HepG2 (cell line): ENCODE results near the gene IZUMO4. TPM values are rescaled to one million over a fixed set of nuclear protein-coding genes. Genes with fewer than 3 reads are reported as not detected.

Experiments used
- AGO1 ChIP-seq: fragments of 200-400 bp; formaldehyde crosslinking; IDR thresholded peaks from 2 replicates; pipeline ENCODE4 v1.6.1; 2017; ENCODE audit warnings: mild to moderate bottlenecking, low read depth, low read length, moderate library complexity; ENCODE audit not compliant: poor library complexity, severe bottlenecking
- DPF2 ChIP-seq: sonication (generic); formaldehyde crosslinking; IDR thresholded peaks from 2 replicates; pipeline ENCODE4 v1.4.0; 2020; ENCODE audit warnings: mild to moderate bottlenecking, low read depth, missing genetic modification reagents, borderline replicate concordance
- FOXK2 ChIP-seq: fragments of 450-650 bp; IDR thresholded peaks from 2 replicates; pipeline ENCODE4 v1.6.1; 2016
- KLF12 ChIP-seq: sonication (generic); formaldehyde crosslinking; IDR thresholded peaks from 2 replicates; pipeline ENCODE4 v1.4.0; 2020; ENCODE audit warnings: missing genetic modification reagents, borderline replicate concordance
- NCOA2 ChIP-seq: sonication (generic); formaldehyde crosslinking; IDR thresholded peaks from 2 replicates; pipeline ENCODE4 v1.8.0; 2022; ENCODE audit warnings: inconsistent platforms
- NFATC3 ChIP-seq: sonication (generic); formaldehyde crosslinking; IDR thresholded peaks from 2 replicates; pipeline ENCODE4 v1.5.1; 2020; ENCODE audit warnings: mild to moderate bottlenecking, missing genetic modification reagents
- NFKB2 ChIP-seq: sonication (generic); formaldehyde crosslinking; IDR thresholded peaks from 2 replicates; pipeline ENCODE4 v1.4.0; 2020; ENCODE audit warnings: missing genetic modification reagents, borderline replicate concordance
- PHF20 ChIP-seq: sonication (generic); formaldehyde crosslinking; IDR thresholded peaks from 2 replicates; pipeline ENCODE4 v1.5.0; 2020; ENCODE audit warnings: mild to moderate bottlenecking, missing genetic modification reagents
- RBAK ChIP-seq: sonication (generic); formaldehyde crosslinking; IDR thresholded peaks from 2 replicates; pipeline ENCODE4 v1.5.1; 2020; ENCODE audit warnings: mild to moderate bottlenecking, missing genetic modification reagents
- REL ChIP-seq: sonication (generic); formaldehyde crosslinking; conservative IDR thresholded peaks from 2 replicates; pipeline ENCODE4 v1.8.0; 2022; ENCODE audit warnings: mild to moderate bottlenecking, missing genetic modification reagents, moderate library complexity
- RNF2 ChIP-seq: fragments of 450-650 bp; conservative IDR thresholded peaks from 2 replicates; pipeline ENCODE4 v1.6.1; 2016; ENCODE audit warnings: low read depth
- SMC3 ChIP-seq: IDR thresholded peaks from 2 replicates; pipeline ENCODE4 v1.6.1; 2011; ENCODE audit warnings: low read length, improper control_type of control experiment
- THAP11 ChIP-seq: IDR thresholded peaks from 2 replicates; pipeline ENCODE4 v1.6.1; 2016; ENCODE audit warnings: missing biosample characterization, missing genetic modification reagents
- ZC3H13 ChIP-seq: sonication (generic); formaldehyde crosslinking; IDR thresholded peaks from 2 replicates; pipeline ENCODE4 v1.8.1; 2023; ENCODE audit warnings: mild to moderate bottlenecking, missing genetic modification reagents, moderate library complexity
- ZNF17 ChIP-seq: sonication (generic); formaldehyde crosslinking; IDR thresholded peaks from 2 replicates; pipeline ENCODE4 v1.5.0; 2020; ENCODE audit warnings: mild to moderate bottlenecking, missing genetic modification reagents
- ZNF30 ChIP-seq: sonication (generic); formaldehyde crosslinking; IDR thresholded peaks from 2 replicates; pipeline ENCODE4 v1.5.0; 2020; ENCODE audit warnings: mild to moderate bottlenecking, missing genetic modification reagents
- ZNF350 ChIP-seq: sonication (generic); formaldehyde crosslinking; IDR thresholded peaks from 2 replicates; pipeline ENCODE4 v1.4.0; 2020; ENCODE audit warnings: mild to moderate bottlenecking, low read depth, missing genetic modification reagents, borderline replicate concordance
- ZNF549 ChIP-seq: sonication (generic); formaldehyde crosslinking; IDR thresholded peaks from 2 replicates; pipeline ENCODE4 v1.5.0; 2020; ENCODE audit warnings: missing genetic modification reagents
- ZNF550 ChIP-seq: sonication (generic); formaldehyde crosslinking; IDR thresholded peaks from 2 replicates; pipeline ENCODE4 v1.4.0; 2020; ENCODE audit warnings: mild to moderate bottlenecking, missing genetic modification reagents, borderline replicate concordance
- ZNF724P ChIP-seq: sonication (generic); formaldehyde crosslinking; IDR thresholded peaks from 2 replicates; pipeline ENCODE4 v1.8.0; 2022; ENCODE audit warnings: missing genetic modification reagents, borderline replicate concordance
- ZNF749 ChIP-seq: sonication (generic); formaldehyde crosslinking; IDR thresholded peaks from 2 replicates; pipeline ENCODE4 v1.8.0; 2022; ENCODE audit warnings: mild to moderate bottlenecking, missing genetic modification reagents, moderate library complexity, borderline replicate concordance
- ZNF83 ChIP-seq: sonication (generic); formaldehyde crosslinking; IDR thresholded peaks from 2 replicates; pipeline ENCODE4 v1.4.0; 2020; ENCODE audit warnings: missing genetic modification reagents, mild to moderate bottlenecking, borderline replicate concordance
- polyA plus RNA-seq, 8 experiments: library from polyadenylated mRNA; depleted of rRNA in 3 of 8; stranded (reverse) in 7 of 8; unstranded in 1 of 8; fragments of >200 nt; fragmentation: Illumina TruSeq in 4 of 8; extraction: Trizol in 4 of 8; gene quantifications; 2 replicates each; pipeline versions ENCODE4 v1.2.1 to v1.2.3, GENCODE V29; 2011 to 2016; ENCODE audit warnings: low read depth in 4 of 8, missing spikeins in 1 of 8, mixed read lengths in 1 of 8; ENCODE audit not compliant: insufficient read depth in 1 of 8
- total RNA-seq, 5 experiments: library from RNA; depleted of rRNA; stranded (reverse); fragments of >200 nt; fragmentation: Illumina TruSeq; extraction: Trizol; gene quantifications; 2 replicates each; pipeline ENCODE4 v1.2.3, GENCODE V29; 2016; ENCODE audit warnings: low read depth in 1 of 5
- TF ChIP-seq, protein P1 (sequence below), 2 experiments: fragments of 450-650 bp in 1 of 2; sonication (generic) in 1 of 2; formaldehyde crosslinking; IDR thresholded peaks; 2 replicates each; pipeline versions ENCODE4 v1.5.0 to v1.8.0; 2020 to 2022; ENCODE audit warnings: mild to moderate bottlenecking in 1 of 2, missing genetic modification reagents in 1 of 2
- TF ChIP-seq, protein P2 (sequence below): sonication (generic); formaldehyde crosslinking; IDR thresholded peaks from 2 replicates; pipeline ENCODE4 v1.4.0; 2020; ENCODE audit warnings: low read depth, mild to moderate bottlenecking, missing genetic modification reagents
- TF ChIP-seq, protein P3 (sequence below): sonication (generic); formaldehyde crosslinking; IDR thresholded peaks from 2 replicates; pipeline ENCODE4 v1.5.1; 2020; ENCODE audit warnings: missing genetic modification reagents, mild to moderate bottlenecking, borderline replicate concordance

The IZUMO4 gene
- total and polyA plus RNA-seq, 2 of the 13 experiments (the other 11 are each of a cell fraction or from before 2014, with no cell fraction given) = 0.77 to 3.9 TPM

DNA sequence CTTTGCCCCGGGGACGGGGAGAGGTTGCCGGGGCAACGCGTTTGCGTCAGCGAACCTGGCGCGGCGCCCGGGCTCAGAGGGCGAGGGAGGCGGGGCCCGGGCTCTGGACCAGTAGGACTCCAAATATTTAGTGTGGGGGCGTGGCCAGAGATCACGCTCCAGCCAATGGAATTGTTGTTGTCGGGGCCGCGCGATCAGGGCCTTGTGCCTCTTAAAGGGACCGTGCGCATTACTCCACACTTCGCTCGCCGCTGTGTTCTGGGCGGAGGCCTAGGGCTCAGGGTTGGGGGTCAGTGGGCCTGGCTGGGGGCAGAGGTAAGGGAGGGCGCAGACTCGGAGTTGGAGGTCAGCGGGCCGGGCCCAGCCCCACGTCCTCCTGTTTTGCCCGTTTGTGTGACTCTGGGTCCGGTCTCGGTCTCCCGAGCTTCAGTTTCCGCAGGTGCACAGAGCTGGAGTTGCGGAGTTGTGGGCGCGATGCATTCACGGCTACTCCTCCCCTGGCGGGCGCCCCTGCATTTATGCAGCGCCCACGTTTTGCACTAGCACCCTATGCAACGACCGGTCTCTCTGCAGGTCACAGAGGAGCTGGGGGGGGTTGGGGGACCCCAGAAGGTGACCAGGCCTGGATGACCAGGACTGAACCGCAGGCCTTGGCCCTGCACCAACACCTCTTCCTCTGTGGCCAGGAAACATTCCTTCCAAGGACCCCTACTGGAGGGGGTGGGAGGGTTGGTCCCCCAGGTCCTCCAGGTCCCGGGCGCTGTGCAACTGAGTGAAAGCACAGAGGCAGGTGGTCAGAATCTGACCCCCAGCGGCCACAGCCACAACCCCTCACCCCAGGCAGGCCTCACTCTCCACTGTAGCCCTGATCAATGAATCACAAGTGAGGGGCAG is 35.0 kb upstream of the IZUMO4 start (continued):
- TF ChIP-seq, protein P1, sequence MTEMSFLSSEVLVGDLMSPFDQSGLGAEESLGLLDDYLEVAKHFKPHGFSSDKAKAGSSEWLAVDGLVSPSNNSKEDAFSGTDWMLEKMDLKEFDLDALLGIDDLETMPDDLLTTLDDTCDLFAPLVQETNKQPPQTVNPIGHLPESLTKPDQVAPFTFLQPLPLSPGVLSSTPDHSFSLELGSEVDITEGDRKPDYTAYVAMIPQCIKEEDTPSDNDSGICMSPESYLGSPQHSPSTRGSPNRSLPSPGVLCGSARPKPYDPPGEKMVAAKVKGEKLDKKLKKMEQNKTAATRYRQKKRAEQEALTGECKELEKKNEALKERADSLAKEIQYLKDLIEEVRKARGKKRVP (CRISPR knock-in tag; IDR thresholded peaks at IDR 0.05) = peak in 1 of 2 experiments; percentile 58; a peak in 1 of 4 replicates
- TF ChIP-seq ZC3H13 (0 out of 2 replicates have a peak, but pooled peaks have one; percentile 72), THAP11 (CRISPR knock-in tag) (no peak), SMC3 (no peak), RBAK (CRISPR knock-in tag) (no peak), ZNF724P (CRISPR knock-in tag) (no peak; the same call in 1 of the 2 replicates), ZNF350 (peak; percentile 31; the same call in 1 of the 2 replicates), NFATC3 (no peak), ZNF549 (CRISPR knock-in tag) (no peak), RNF2 (no peak), REL (CRISPR knock-in tag) (no peak), ZNF30 (CRISPR knock-in tag) (no peak), ZNF749 (CRISPR knock-in tag) (no peak), NFKB2 (CRISPR knock-in tag) (peak; percentile 38; the same call in 1 of the 2 replicates), ZNF17 (CRISPR knock-in tag) (no peak), KLF12 (CRISPR knock-in tag) (peak; percentile 62; the same call in 1 of the 2 replicates), NCOA2 (no peak), AGO1 (peak; percentile 44), ZNF550 (CRISPR knock-in tag) (no peak), DPF2 (CRISPR knock-in tag) (no peak), ZNF83 (CRISPR knock-in tag) (0 out of 2 replicates have a peak, but pooled peaks have one; percentile 27), FOXK2 (no peak; the same call in 1 of the 2 replicates), PHF20 (no peak; the same call in 1 of the 2 replicates)
- TF ChIP-seq, protein P2, sequence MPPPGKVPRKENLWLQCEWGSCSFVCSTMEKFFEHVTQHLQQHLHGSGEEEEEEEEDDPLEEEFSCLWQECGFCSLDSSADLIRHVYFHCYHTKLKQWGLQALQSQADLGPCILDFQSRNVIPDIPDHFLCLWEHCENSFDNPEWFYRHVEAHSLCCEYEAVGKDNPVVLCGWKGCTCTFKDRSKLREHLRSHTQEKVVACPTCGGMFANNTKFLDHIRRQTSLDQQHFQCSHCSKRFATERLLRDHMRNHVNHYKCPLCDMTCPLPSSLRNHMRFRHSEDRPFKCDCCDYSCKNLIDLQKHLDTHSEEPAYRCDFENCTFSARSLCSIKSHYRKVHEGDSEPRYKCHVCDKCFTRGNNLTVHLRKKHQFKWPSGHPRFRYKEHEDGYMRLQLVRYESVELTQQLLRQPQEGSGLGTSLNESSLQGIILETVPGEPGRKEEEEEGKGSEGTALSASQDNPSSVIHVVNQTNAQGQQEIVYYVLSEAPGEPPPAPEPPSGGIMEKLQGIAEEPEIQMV (CRISPR knock-in tag) = no peak
- TF ChIP-seq, protein P3, sequence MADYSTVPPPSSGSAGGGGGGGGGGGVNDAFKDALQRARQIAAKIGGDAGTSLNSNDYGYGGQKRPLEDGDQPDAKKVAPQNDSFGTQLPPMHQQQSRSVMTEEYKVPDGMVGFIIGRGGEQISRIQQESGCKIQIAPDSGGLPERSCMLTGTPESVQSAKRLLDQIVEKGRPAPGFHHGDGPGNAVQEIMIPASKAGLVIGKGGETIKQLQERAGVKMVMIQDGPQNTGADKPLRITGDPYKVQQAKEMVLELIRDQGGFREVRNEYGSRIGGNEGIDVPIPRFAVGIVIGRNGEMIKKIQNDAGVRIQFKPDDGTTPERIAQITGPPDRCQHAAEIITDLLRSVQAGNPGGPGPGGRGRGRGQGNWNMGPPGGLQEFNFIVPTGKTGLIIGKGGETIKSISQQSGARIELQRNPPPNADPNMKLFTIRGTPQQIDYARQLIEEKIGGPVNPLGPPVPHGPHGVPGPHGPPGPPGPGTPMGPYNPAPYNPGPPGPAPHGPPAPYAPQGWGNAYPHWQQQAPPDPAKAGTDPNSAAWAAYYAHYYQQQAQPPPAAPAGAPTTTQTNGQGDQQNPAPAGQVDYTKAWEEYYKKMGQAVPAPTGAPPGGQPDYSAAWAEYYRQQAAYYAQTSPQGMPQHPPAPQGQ (CRISPR knock-in tag) = no peak
